DMS153 (cell line): ENCODE data around the gene EML6.
"Not testable (repeated sequence)": the region's sequence is repeated elsewhere in the genome, so short reads cannot be mapped to it uniquely, and the experiment has no call there.

Experiments
- DNase-seq: peaks from one replicate; lab custom pipeline; 2025; lab: John Stamatoyannopoulos, UW

EML6 gene

GRCh38 chr2:54850171-54851122, 127.0 kb downstream of the EML6 start:
- no peak for DNase-seq

- DNase-seq: no peak
Observed at GRCh38 chr2:54853616-54854310, 130.3 kb downstream of the EML6 start.

GRCh38 chr2:54855434-54855833, 132.0 kb downstream of the EML6 start:
- no peak for DNase-seq

GRCh38 chr2:54858021-54858681, 134.7 kb downstream of the EML6 start:
- DNase-seq: no peak

GRCh38 chr2:54859416-54859815, 136.0 kb downstream of the EML6 start:
- no peak for DNase-seq

GRCh38 chr2:54859997-54860701, 136.7 kb downstream of the EML6 start:
- DNase-seq: no peak

GRCh38 chr2:54862229-54862628, 138.8 kb downstream of the EML6 start:
- DNase-seq: no peak

- no peak for DNase-seq
Observed at GRCh38 chr2:54862742-54863141, 139.3 kb downstream of the EML6 start.

- no peak for DNase-seq
Observed at GRCh38 chr2:54863660-54864059, 140.2 kb downstream of the EML6 start.

- no peak for DNase-seq
Observed at GRCh38 chr2:54864096-54864495, 140.6 kb downstream of the EML6 start.

- no peak for DNase-seq
Observed at GRCh38 chr2:54864727-54865126, 141.3 kb downstream of the EML6 start.

GRCh38 chr2:54866179-54866578, 142.7 kb downstream of the EML6 start:
- no peak for DNase-seq

GRCh38 chr2:54866868-54867267, 143.4 kb downstream of the EML6 start:
- no peak for DNase-seq

- DNase-seq: no peak
Observed at GRCh38 chr2:54867457-54867856, 144.0 kb downstream of the EML6 start.

GRCh38 chr2:54871457-54872107, 148.1 kb downstream of the EML6 start:
- DNase-seq: peak; percentile 85

- no peak for DNase-seq
Observed at GRCh38 chr2:54872780-54873179, 149.3 kb downstream of the EML6 start.

GRCh38 chr2:54873236-54873635, 149.8 kb downstream of the EML6 start:
- DNase-seq: not testable (repeated sequence)

GRCh38 chr2:54876764-54877163, 153.3 kb downstream of the EML6 start:
- no peak for DNase-seq

- no peak for DNase-seq
Observed at GRCh38 chr2:54878182-54878581, 154.7 kb downstream of the EML6 start.

GRCh38 chr2:54879032-54879431, 155.6 kb downstream of the EML6 start:
- no peak for DNase-seq

- no peak for DNase-seq
Observed at GRCh38 chr2:54879598-54880332, 156.3 kb downstream of the EML6 start.
